Neuronal stem cell (in vitro differentiated cells): ENCODE results near the gene MRPL36.

ENCODE experiments used
- DNase-seq: peaks from one replicate; pipeline ENCODE4 v3.0.0-alpha.2; 2013; ENCODE audit warnings: low spot score
- H2AFZ ChIP-seq: one replicate; pipeline ENCODE4 v1.6.1; 2013; ENCODE audit warnings: mild to moderate bottlenecking, low read length, inconsistent platforms
- H2AK5ac ChIP-seq: 2 replicates; pipeline ENCODE4 v1.6.1; 2013; ENCODE audit warnings: low read depth, mild to moderate bottlenecking, inconsistent platforms, low read length, moderate library complexity, mixed read lengths
- H2BK120ac ChIP-seq: 2 replicates; pipeline ENCODE4 v1.6.1; 2013; ENCODE audit warnings: low read depth, mild to moderate bottlenecking, inconsistent platforms, low read length, moderate library complexity, mixed read lengths
- H2BK12ac ChIP-seq: one replicate; pipeline ENCODE4 v1.6.1; 2013; ENCODE audit warnings: low read length, inconsistent platforms
- H2BK15ac ChIP-seq: 2 replicates; pipeline ENCODE4 v1.6.1; 2013; ENCODE audit warnings: mild to moderate bottlenecking, low read length, inconsistent platforms, mixed read lengths
- H2BK5ac ChIP-seq: one replicate; pipeline ENCODE4 v1.6.1; 2013; ENCODE audit warnings: inconsistent platforms, mild to moderate bottlenecking, low read length, moderate library complexity
- H3K14ac ChIP-seq: one replicate; pipeline ENCODE4 v1.6.1; 2013; ENCODE audit warnings: low read length, inconsistent platforms
- H3K18ac ChIP-seq: 2 replicates; pipeline ENCODE4 v1.6.1; 2013; ENCODE audit warnings: low read length, inconsistent platforms
- H3K23ac ChIP-seq: 2 replicates; pipeline ENCODE4 v1.6.1; 2013; ENCODE audit warnings: low read depth, mild to moderate bottlenecking, mixed read lengths, low read length, inconsistent platforms; ENCODE audit not compliant: poor library complexity
- H3K27ac ChIP-seq: replicated peaks from 3 replicates; pipeline ENCODE4 v1.5.1; 2013; ENCODE audit warnings: low read length, inconsistent platforms
- H3K27me3 ChIP-seq, 3 experiments: 2 replicates each; pipeline ENCODE4 v1.6.1; 2013; ENCODE audit warnings: low read length in 3 of 3, mild to moderate bottlenecking in 2 of 3, inconsistent platforms in 1 of 3, low read depth in 1 of 3, mixed read lengths in 1 of 3, moderate library complexity in 1 of 3; ENCODE audit not compliant: control insufficient read depth in 3 of 3, insufficient read depth in 3 of 3
- H3K36me3 ChIP-seq, 2 donors: replicated peaks in 1 of 2; 2 replicates each; pipeline ENCODE4 v1.6.1; 2013; ENCODE audit warnings: low read length in 2 of 2; ENCODE audit not compliant: control insufficient read depth in 2 of 2, insufficient read depth in 2 of 2
- H3K4ac ChIP-seq: 2 replicates; pipeline ENCODE4 v1.6.1; 2013; ENCODE audit warnings: inconsistent platforms, mild to moderate bottlenecking, low read length, moderate library complexity
- H3K4me1 ChIP-seq, 2 donors: 1 replicate in 1 of 2; 2 replicates in 1 of 2; pipeline ENCODE4 v1.6.1; 2013; ENCODE audit warnings: low read length in 2 of 2, low read depth in 1 of 2; ENCODE audit not compliant: control insufficient read depth in 2 of 2, insufficient read depth in 1 of 2
- H3K4me2 ChIP-seq: one replicate; pipeline ENCODE4 v1.6.1; 2013; ENCODE audit warnings: mild to moderate bottlenecking, low read length, inconsistent platforms; ENCODE audit not compliant: insufficient read depth, poor library complexity, severe bottlenecking
- H3K4me3 ChIP-seq, 2 donors: 2 replicates each; pipeline ENCODE4 v1.5.1; 2013; ENCODE audit warnings: low read length in 2 of 2, mild to moderate bottlenecking in 2 of 2, inconsistent platforms in 1 of 2, moderate library complexity in 1 of 2
- H3K79me1 ChIP-seq: one replicate; pipeline ENCODE4 v1.6.1; 2013; ENCODE audit warnings: low read depth, mild to moderate bottlenecking, inconsistent platforms, low read length, moderate library complexity
- H3K9ac ChIP-seq: one replicate; pipeline ENCODE4 v1.6.1; 2013; ENCODE audit warnings: mild to moderate bottlenecking, low read depth, low read length, inconsistent platforms; ENCODE audit not compliant: poor library complexity
- H3K9me3 ChIP-seq, 2 donors: replicated peaks in 1 of 2; 2 replicates each; pipeline versions ENCODE3 to v1.6.1; 2013; ENCODE audit warnings: low read length in 2 of 2, mild to moderate bottlenecking in 2 of 2, inconsistent platforms in 1 of 2, low read depth in 1 of 2, mixed read lengths in 1 of 2, moderate library complexity in 1 of 2; ENCODE audit not compliant: control insufficient read depth in 2 of 2, insufficient read depth in 1 of 2
- H4K8ac ChIP-seq: one replicate; pipeline ENCODE4 v1.6.1; 2013; ENCODE audit warnings: low read depth, mild to moderate bottlenecking, inconsistent platforms, low read length, moderate library complexity
- H4K91ac ChIP-seq: one replicate; pipeline ENCODE4 v1.6.1; 2013; ENCODE audit warnings: low read length, low read depth, mild to moderate bottlenecking, inconsistent platforms; ENCODE audit not compliant: poor library complexity
- WGBS, 2 donors: extraction: QIAGEN DNeasy Blood & Tissue Kit; methylation state at CpG; one replicate each; pipeline ENCODE4 v1.1.7; 2013; ENCODE audit warnings: missing lambda C conversion rate in 2 of 2, mixed read lengths in 1 of 2; ENCODE audit not compliant: insufficient read length in 2 of 2, insufficient replicate concordance in 1 of 2; ENCODE audit errors: extremely low coverage in 2 of 2; 5-methylcytosine and 5-hydroxymethylcytosine counted together

MRPL36 gene

DNA sequence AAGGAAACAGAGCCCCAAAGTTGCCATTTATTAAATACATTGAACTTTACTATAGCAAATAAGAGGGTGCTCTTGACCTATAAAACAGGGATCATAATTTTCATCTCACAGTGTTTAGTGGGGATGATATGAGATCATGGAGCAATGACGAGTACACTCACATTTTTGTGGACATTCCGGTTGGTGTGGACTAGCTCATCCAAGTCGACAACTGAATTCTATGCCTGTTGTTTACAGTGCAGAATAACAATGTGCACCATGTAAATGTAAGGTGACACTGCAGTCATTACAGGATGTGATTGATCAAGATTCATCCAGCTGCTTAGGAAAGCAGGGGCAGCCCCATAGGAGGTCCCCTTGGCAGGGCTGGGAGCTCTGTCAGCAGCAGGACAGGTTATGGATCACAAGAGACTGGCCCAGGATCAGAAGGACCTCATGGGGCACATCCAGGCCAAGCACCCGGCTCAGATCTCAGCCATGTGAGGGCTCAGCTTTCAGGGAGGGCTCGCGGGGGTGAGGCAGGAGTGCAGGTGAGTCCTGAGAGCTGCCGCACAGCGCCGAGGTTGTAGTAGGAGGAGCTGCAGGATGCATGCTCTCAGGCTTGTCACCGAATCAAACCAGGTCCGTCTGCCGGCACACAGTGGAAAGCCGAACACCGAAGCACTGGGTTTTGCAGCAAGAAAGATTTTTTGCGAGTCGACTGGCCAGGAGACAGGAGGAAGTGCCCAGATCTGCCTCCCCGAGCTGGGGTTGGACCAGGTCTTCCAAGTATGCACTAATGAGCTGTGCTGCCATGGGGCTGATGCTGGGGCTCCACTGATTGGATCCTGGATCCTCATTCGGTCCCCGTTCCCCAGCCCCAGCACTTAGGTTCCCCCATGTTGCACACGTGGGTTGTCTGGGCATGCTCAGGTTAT, 28.2 kb downstream of the MRPL36 start:
- peaks cover 0 to 22% of the 10 kb centered on the region in 2 donors for H3K9me3 ChIP-seq
- H2BK15ac ChIP-seq = no peak overlapping the region
- no peak overlapping the region for H2BK12ac ChIP-seq
- no peak overlapping the region for H3K18ac ChIP-seq
- H2BK5ac ChIP-seq = peak overlapping the region; percentile 48
- H3K27ac ChIP-seq = no peak overlapping the region
- H3K14ac ChIP-seq = no peak overlapping the region
- peak overlapping the region in 1 of 2 donors; percentile 53 for H3K4me3 ChIP-seq
- no peak overlapping the region for H3K4ac ChIP-seq
- H3K36me3 ChIP-seq = no peaks in the 10 kb centered on the region
- no peak for DNase-seq
- H2BK120ac ChIP-seq = no peak overlapping the region
- H2AK5ac ChIP-seq = peak overlapping the region; percentile 61
- no peaks in the 10 kb centered on the region for H3K27me3 ChIP-seq
- H3K23ac ChIP-seq = no peak overlapping the region
- H4K8ac ChIP-seq = peak overlapping the region; percentile 86
- no peak overlapping the region for H3K9ac ChIP-seq
- H3K79me1 ChIP-seq = no peaks in the 10 kb centered on the region
- no CpG with 5 or more reads among the region's 20 CpGs for WGBS, 2 donors
- peaks cover 8 to 9% of the 10 kb centered on the region in 2 donors for H3K4me1 ChIP-seq
- no peak overlapping the region for H3K4me2 ChIP-seq
- no peak overlapping the region for H2AFZ ChIP-seq
- no peak overlapping the region for H4K91ac ChIP-seq

GRCh38 chr5:1770443-1770802, 29.2 kb downstream of the MRPL36 start:
- Histone ChIP-seq H3K4me3 (no peak overlapping the region), H3K4me1 (peaks cover 8 to 9% of the 10 kb centered on the region in 2 donors)
- DNase-seq = no peak

GRCh38 chr5:1769752-1770442, 29.7 kb downstream of the MRPL36 start:
- WGBS, 2 donors = no CpG with 5 or more reads among the region's 30 CpGs
- DNase-seq = no peak
- no peak overlapping the region for H3K4me2 ChIP-seq

More at GRCh38 chr5:1770443-1770802, 29.2 kb downstream of the MRPL36 start:
- Histone ChIP-seq H4K91ac (no peak overlapping the region), H3K27ac (no peak overlapping the region), H2AFZ (no peak overlapping the region), H3K4ac (no peak overlapping the region), H3K14ac (no peak overlapping the region), H2AK5ac (no peak overlapping the region), H2BK5ac (no peak overlapping the region), H3K9ac (no peak overlapping the region), H2BK12ac (no peak overlapping the region), H2BK15ac (no peak overlapping the region), H3K79me1 (no peaks in the 10 kb centered on the region), H4K8ac (no peak overlapping the region), H3K27me3 (no peaks in the 10 kb centered on the region), H3K4me2 (no peak overlapping the region), H3K23ac (no peak overlapping the region), H3K36me3 (no peaks in the 10 kb centered on the region), H3K18ac (no peak overlapping the region), H3K9me3 (peaks cover 2 to 19% of the 10 kb centered on the region in 2 donors), H2BK120ac (no peak overlapping the region)
- WGBS, 2 donors = no CpG with 5 or more reads among the region's 6 CpGs

More at GRCh38 chr5:1769752-1770442, 29.7 kb downstream of the MRPL36 start:
- no peak overlapping the region for H2BK12ac ChIP-seq
- H3K4ac ChIP-seq = no peak overlapping the region
- no peak overlapping the region for H4K8ac ChIP-seq
- no peak overlapping the region for H3K9ac ChIP-seq
- H2BK120ac ChIP-seq = no peak overlapping the region
- no peak overlapping the region for H2AK5ac ChIP-seq
- H3K27me3 ChIP-seq = no peaks in the 10 kb centered on the region
- H2AFZ ChIP-seq = no peak overlapping the region
- no peaks in the 10 kb centered on the region for H3K79me1 ChIP-seq
- peaks cover 8 to 9% of the 10 kb centered on the region in 2 donors for H3K4me1 ChIP-seq
- H3K23ac ChIP-seq = peak overlapping the region; percentile 23
- H3K4me3 ChIP-seq = no peak overlapping the region
- no peak overlapping the region for H3K27ac ChIP-seq
- peak overlapping the region; percentile 66 for H3K18ac ChIP-seq
- no peaks in the 10 kb centered on the region for H3K36me3 ChIP-seq
- H3K9me3 ChIP-seq = peaks cover 2 to 14% of the 10 kb centered on the region in 2 donors
- no peak overlapping the region for H4K91ac ChIP-seq
- peak overlapping the region; percentile 31 for H2BK5ac ChIP-seq
- H2BK15ac ChIP-seq = peak overlapping the region; percentile 86
- H3K14ac ChIP-seq = peak overlapping the region; percentile 75
